SU-DHL-6 (cell line): ENCODE data around the gene TMEM164.

ENCODE experiments used
- H2AFZ ChIP-seq: fragments of 200-600 bp; sonication (generic); 2 replicates; pipeline ENCODE4 v1.6.1; 2014; ENCODE audit warnings: low read depth, mild to moderate bottlenecking, moderate library complexity, mixed read lengths, antibody characterized with exemption, low read length; ENCODE audit not compliant: severe bottlenecking
- H3F3A ChIP-seq: fragments of 200-600 bp; shearing (Covaris generic); 2 replicates; pipeline ENCODE4 v1.6.0; 2016; ENCODE audit warnings: antibody characterized with exemption, mild to moderate bottlenecking; ENCODE audit not compliant: insufficient read depth
- H3K27ac ChIP-seq: fragments of 200-600 bp; sonication (generic); 2 replicates; pipeline ENCODE4 v1.5.1; 2016; ENCODE audit warnings: low read depth, mild to moderate bottlenecking, low read length, moderate library complexity, mixed read lengths
- H3K27me3 ChIP-seq: fragments of 200-600 bp; sonication (generic), shearing (Covaris generic); 2 replicates; pipeline ENCODE4 v1.6.0; 2014; ENCODE audit warnings: mild to moderate bottlenecking, low read length
- H3K36me3 ChIP-seq: fragments of 200-600 bp; sonication (generic); 2 replicates; pipeline ENCODE4 v1.6.1; 2014; ENCODE audit warnings: mild to moderate bottlenecking, low read length, mixed read lengths
- H3K4me2 ChIP-seq: fragments of 300-600, 200-600 bp; shearing (Covaris generic), sonication (generic); 2 replicates; pipeline ENCODE4 v1.6.0; 2014; ENCODE audit warnings: low read length, low read depth, mild to moderate bottlenecking; ENCODE audit not compliant: poor library complexity, severe bottlenecking
- H3K4me3 ChIP-seq: fragments of 200-600 bp; sonication (generic); 2 replicates; pipeline ENCODE4 v1.5.1; 2014; ENCODE audit warnings: antibody characterized with exemption, low read length, mild to moderate bottlenecking, mixed read lengths; ENCODE audit not compliant: insufficient read depth, poor library complexity, severe bottlenecking
- H3K79me2 ChIP-seq: fragments of 200-600 bp; sonication (generic); 2 replicates; pipeline ENCODE4 v1.6.1; 2014; ENCODE audit warnings: mild to moderate bottlenecking, low read length, moderate library complexity; ENCODE audit not compliant: insufficient read depth
- H3K9ac ChIP-seq: fragments of 200-600 bp; sonication (generic); 2 replicates; pipeline ENCODE4 v1.7.0; 2014; ENCODE audit warnings: mild to moderate bottlenecking, low read length
- H3K9me2 ChIP-seq: fragments of 200-600 bp; sonication (generic); replicated peaks from 2 replicates; pipeline ENCODE4 v1.6.1; 2014; ENCODE audit warnings: low read length; ENCODE audit not compliant: insufficient read depth
- H3K9me3 ChIP-seq: fragments of 200-600 bp; sonication (generic); 2 replicates; pipeline ENCODE4 v1.6.1; 2014; ENCODE audit warnings: low read length, mixed read lengths; ENCODE audit not compliant: insufficient read depth
- H4K20me1 ChIP-seq: fragments of 200-600 bp; sonication (generic); 2 replicates; pipeline ENCODE4 v1.6.1; 2014; ENCODE audit warnings: low read depth, mild to moderate bottlenecking, antibody characterized with exemption, low read length, moderate library complexity, mixed read lengths
- EZH2phosphoT487 ChIP-seq: fragments of 200-600 bp; sonication (generic), shearing (Covaris generic); conservative IDR thresholded peaks from 2 replicates; pipeline ENCODE4 v1.6.1; 2018; ENCODE audit warnings: mild to moderate bottlenecking, antibody characterized with exemption, low read length, moderate library complexity, mixed read lengths
- TF ChIP-seq, protein P1 (sequence below): fragments of 200-600 bp; sonication (generic); IDR thresholded peaks from one replicate; pipeline ENCODE4 v1.5.1; 2017; ENCODE audit warnings: antibody characterized with exemption, mild to moderate bottlenecking, low read length, moderate library complexity; ENCODE audit not compliant: insufficient read depth, poor library complexity, severe bottlenecking

TMEM164 gene

GRCh38 chrX:110089656-110090403, 86.9 kb downstream of the TMEM164 start:
- H3K36me3 ChIP-seq, result no peaks in the 10 kb centered on the region
- H3K4me2 ChIP-seq, result no peak overlapping the region
- no peak overlapping the region for H3K4me3 ChIP-seq
- no peak overlapping the region for H3K27ac ChIP-seq
- TF ChIP-seq EZH2phosphoT487, result no peak
- TF ChIP-seq, protein P1, sequence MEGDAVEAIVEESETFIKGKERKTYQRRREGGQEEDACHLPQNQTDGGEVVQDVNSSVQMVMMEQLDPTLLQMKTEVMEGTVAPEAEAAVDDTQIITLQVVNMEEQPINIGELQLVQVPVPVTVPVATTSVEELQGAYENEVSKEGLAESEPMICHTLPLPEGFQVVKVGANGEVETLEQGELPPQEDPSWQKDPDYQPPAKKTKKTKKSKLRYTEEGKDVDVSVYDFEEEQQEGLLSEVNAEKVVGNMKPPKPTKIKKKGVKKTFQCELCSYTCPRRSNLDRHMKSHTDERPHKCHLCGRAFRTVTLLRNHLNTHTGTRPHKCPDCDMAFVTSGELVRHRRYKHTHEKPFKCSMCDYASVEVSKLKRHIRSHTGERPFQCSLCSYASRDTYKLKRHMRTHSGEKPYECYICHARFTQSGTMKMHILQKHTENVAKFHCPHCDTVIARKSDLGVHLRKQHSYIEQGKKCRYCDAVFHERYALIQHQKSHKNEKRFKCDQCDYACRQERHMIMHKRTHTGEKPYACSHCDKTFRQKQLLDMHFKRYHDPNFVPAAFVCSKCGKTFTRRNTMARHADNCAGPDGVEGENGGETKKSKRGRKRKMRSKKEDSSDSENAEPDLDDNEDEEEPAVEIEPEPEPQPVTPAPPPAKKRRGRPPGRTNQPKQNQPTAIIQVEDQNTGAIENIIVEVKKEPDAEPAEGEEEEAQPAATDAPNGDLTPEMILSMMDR, result no peak
- no peaks in the 10 kb centered on the region for H3K9me2 ChIP-seq
- no peaks in the 10 kb centered on the region for H3K9me3 ChIP-seq
- H2AFZ ChIP-seq, result no peak overlapping the region
- H3K9ac ChIP-seq, result no peak overlapping the region
- H3F3A ChIP-seq, result no peaks in the 10 kb centered on the region
- H3K79me2 ChIP-seq, result no peaks in the 10 kb centered on the region
- H4K20me1 ChIP-seq, result no peaks in the 10 kb centered on the region
- H3K27me3 ChIP-seq, result no peaks in the 10 kb centered on the region

DNA sequence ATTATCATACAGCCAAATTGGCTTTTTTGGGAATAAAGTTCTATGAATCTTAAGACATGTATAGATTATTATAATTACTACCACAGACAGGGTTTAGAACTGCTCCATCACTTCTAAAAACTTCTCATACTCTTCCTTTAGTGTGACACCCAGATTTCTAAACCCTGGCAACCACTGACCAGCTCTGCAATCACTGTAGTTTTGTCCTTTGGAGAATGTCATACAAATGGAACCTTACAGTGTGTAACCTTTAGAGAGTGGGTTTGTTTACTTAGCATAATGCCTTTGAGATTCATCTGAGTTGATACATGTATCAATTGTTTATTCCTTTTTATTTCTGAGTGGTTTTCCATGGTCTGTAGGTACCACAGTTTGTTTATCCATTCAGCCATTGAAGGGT, 95.0 kb downstream of the TMEM164 start:
- Histone ChIP-seq H3K36me3 (no peaks in the 10 kb centered on the region), H3K27ac (no peak overlapping the region), H3K27me3 (no peaks in the 10 kb centered on the region), H3K9me2 (no peaks in the 10 kb centered on the region), H3K9me3 (no peaks in the 10 kb centered on the region), H3K9ac (no peak overlapping the region), H3K79me2 (no peaks in the 10 kb centered on the region), H3F3A (no peaks in the 10 kb centered on the region), H3K4me2 (no peak overlapping the region), H2AFZ (no peak overlapping the region), H3K4me3 (no peak overlapping the region), H4K20me1 (no peaks in the 10 kb centered on the region)
- TF ChIP-seq EZH2phosphoT487, result no peak
- TF ChIP-seq, protein P1, result no peak

DNA sequence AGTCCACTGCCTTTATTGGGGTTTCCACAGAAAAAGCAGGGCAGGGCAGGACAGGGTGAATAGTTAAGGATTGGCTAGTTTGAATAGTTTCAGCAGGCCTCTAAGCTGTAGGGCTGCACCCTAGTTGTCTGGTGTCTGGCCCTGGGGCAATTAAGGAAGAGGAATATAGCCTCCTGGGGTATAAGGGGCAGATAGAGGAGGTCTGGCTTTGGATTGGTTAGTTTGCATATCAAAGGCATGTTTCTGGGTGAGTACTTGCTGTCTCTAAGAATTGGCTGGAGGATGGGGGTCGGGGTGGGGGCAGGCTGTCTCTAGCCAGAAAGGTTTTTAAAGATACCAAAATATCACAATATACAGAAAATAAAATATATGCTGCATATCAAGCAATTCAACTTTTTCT, 100.4 kb downstream of the TMEM164 start:
- Histone ChIP-seq H2AFZ (no peak overlapping the region), H3K36me3 (no peaks in the 10 kb centered on the region), H3K4me2 (no peak overlapping the region), H4K20me1 (no peaks in the 10 kb centered on the region), H3K27me3 (no peaks in the 10 kb centered on the region), H3K9me2 (no peaks in the 10 kb centered on the region), H3K9ac (no peak overlapping the region), H3K4me3 (no peak overlapping the region), H3K79me2 (no peaks in the 10 kb centered on the region), H3K9me3 (no peaks in the 10 kb centered on the region), H3F3A (no peaks in the 10 kb centered on the region), H3K27ac (no peak overlapping the region)
- TF ChIP-seq EZH2phosphoT487, result no peak
- TF ChIP-seq, protein P1, result no peak
